GM19025 (cell line): Measurements from ENCODE around the gene GNG2.
A peak's percentile ranks its signal among the peaks of the same experiment; 100 is the strongest.

Experiments used
- ATAC-seq: cut with Tn5 transposase; IDR thresholded peaks from one replicate; pipeline ENCODE4 v1.9.1; 2021; ENCODE audit warnings: mild to moderate bottlenecking, low read depth, moderate library complexity; ENCODE audit not compliant: unreplicated experiment

The GNG2 gene

GRCh38 chr14:51884086-51884927 lies 23.9 kb downstream of the GNG2 start:
- no peak for ATAC-seq

DNA sequence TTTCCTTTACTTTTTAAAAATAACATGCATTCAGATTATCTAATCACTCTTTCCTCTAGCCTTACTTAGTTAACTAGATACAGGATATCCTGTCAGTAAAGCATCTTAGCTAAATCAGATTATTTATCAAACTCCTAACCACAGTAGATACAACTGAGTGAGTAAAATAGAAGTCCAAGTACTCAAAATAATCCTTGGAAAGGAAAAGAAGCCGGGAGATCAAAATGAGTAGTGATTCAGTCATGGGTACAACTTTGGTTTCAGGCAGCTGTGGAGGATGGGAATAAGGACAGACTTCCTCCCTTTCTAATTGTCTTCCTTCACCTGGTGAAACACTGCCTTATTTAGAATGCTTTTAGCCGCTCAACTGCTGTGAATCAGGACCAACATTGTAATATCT lies 29.4 kb downstream of the GNG2 start:
- ATAC-seq, result no peak

GRCh38 chr14:51894250-51894649 lies 33.8 kb downstream of the GNG2 start:
- ATAC-seq, result no peak

- ATAC-seq, result no peak
Measured at GRCh38 chr14:51895375-51895774, 35.0 kb downstream of the GNG2 start.

DNA sequence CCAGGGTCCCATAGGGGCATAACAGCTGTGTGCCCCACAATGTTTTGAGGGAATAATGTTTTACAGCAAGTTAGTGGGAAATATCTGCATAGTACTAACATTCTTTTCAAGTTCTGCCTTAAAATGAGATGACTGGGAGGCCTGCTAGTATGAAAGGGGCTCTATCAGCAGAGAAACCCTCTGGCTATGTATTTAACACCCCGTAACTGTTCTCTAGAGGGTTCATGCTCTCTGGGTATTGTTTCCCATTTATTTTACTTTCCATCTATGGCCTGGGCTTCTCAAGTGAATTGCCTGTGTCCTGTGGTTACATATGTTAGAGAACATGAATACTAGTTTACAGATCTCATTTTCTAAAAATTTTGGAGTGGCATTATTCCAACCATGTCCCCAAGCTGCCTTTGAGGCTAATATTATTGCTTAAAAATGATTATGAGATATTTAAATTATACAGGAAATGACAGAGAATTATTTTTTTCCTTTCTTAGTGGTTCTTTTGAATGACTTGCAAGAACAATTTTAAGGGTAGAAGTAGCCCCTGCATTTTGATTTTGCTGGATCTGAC lies 37.5 kb downstream of the GNG2 start:
- ATAC-seq, result no peak

DNA sequence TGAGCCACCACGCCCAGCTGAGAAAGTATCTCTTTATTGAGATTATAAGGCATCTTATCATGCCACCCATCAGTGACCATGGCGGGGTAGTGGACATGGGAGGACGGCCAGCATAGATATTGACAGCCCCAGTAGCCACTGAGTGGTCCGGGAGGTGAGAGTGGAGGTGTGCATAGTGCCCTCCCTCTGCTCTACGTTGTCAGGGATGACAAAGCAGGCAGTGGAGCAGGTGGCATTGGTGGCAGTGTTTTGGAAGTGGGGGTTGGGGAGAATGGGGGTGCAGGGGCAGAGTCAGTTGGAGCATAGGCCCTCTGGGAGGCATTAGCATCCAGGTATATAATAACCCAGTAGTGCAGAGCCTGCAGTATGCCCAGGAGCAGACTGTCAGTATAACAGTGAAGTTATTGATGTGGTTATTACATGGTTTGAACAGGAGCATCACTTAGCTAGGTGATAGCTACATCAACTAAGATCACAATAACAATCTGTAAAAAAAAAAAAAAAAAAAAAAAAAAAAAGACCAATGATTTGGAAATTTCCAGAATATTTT lies 41.1 kb downstream of the GNG2 start:
- ATAC-seq, result no peak

- ATAC-seq, result peak; percentile 81
Measured at GRCh38 chr14:51905656-51906121, 45.3 kb downstream of the GNG2 start.

DNA sequence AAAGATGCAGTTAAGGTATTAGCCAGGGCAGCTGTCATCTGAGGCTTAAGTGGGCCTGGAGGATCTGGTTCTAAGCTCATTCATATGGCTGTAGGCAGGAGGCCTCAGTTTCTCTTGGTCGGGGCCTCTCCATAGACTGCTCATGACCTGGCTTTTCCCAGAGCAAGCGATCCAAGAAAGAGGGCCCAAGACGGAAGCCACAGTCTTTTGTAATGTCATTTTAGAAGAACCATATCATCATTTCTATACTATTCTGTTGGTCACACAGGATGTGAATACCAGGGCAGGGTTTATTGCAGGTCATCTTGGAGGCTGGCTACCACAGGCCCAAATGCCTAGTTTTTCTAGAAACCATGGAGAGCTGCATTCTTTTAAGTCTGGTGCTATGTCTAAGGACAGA lies 47.7 kb downstream of the GNG2 start:
- ATAC-seq, result no peak

GRCh38 chr14:51912112-51912786 lies 51.8 kb downstream of the GNG2 start:
- no peak for ATAC-seq

GRCh38 chr14:51914310-51914709 lies 53.9 kb downstream of the GNG2 start:
- ATAC-seq, result no peak

- ATAC-seq, result no peak
Measured at GRCh38 chr14:51917193-51917592, 56.8 kb downstream of the GNG2 start.

GRCh38 chr14:51921026-51921425 lies 60.6 kb downstream of the GNG2 start:
- no peak for ATAC-seq

GRCh38 chr14:51922624-51923023 lies 62.2 kb downstream of the GNG2 start:
- no peak for ATAC-seq

- ATAC-seq, result no peak
Measured at GRCh38 chr14:51924600-51924999, 64.2 kb downstream of the GNG2 start.

GRCh38 chr14:51925980-51926379 lies 65.6 kb downstream of the GNG2 start:
- ATAC-seq, result no peak

- ATAC-seq, result no peak
Measured at GRCh38 chr14:51926449-51926848, 66.0 kb downstream of the GNG2 start.

GRCh38 chr14:51928568-51928967 lies 68.2 kb downstream of the GNG2 start:
- ATAC-seq, result no peak

- no peak for ATAC-seq
Measured at GRCh38 chr14:51929166-51929565, 68.8 kb downstream of the GNG2 start.

GRCh38 chr14:51929910-51930682 lies 69.7 kb downstream of the GNG2 start:
- ATAC-seq, result no peak

DNA sequence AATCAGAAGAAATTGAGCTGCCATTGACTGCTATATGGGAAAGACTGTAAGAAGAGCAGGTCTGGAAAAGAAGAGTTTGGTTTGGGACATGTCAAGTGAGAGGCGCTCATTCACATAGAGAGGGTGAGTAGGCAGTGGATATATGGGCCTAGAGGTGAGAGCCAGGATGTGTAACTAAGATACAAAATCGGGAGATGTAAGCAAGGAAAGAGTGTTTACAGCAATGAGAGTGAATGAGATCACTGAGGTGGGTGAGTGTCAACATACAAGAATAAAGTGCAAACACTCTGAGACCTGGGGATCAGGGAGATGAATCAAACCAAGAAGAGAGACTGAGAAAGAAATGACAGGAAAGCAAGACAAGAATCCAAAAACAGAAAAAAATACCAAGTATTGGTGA lies 70.9 kb downstream of the GNG2 start:
- no peak for ATAC-seq

DNA sequence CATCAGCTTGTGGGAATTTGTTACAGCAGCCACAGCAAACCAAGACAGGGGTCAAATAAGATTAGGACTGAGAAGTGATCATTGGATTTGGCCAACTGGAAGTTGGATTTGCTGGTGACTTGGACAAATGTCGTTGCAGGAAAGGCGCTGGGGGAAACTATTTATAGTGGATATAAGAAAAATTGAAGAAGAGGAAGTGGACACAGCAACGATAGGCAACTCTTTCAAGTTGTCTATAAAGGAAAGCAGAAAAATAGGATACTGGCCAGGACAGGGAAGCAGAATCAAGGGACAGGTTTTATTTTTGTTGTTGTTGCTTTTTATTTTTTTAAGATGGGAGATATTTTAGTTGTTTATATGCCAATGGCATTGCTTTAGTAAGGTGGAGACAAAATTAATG lies 72.8 kb downstream of the GNG2 start:
- no peak for ATAC-seq
